ENCODE data around the gene PPIF.

PPIF gene

GRCh38 chr10:79324032-79324695, 23.1 kb upstream of the PPIF start:
- no peak for TF ChIP-seq FOXA1 (IDR thresholded peaks at IDR 0.05)
- TF ChIP-seq FOXM1 (IDR thresholded peaks at IDR 0.05; ENCODE audit: borderline replicate concordance): no peak
- no peak for TF ChIP-seq BHLHE40 (IDR thresholded peaks at IDR 0.05; ENCODE audit: borderline replicate concordance)
- no peak for TF ChIP-seq ELF4 (IDR thresholded peaks at IDR 0.05)
- TF ChIP-seq CTBP1 (IDR thresholded peaks at IDR 0.05; ENCODE audit: borderline replicate concordance): no peak
- no peak for TF ChIP-seq ZNF384 (IDR thresholded peaks at IDR 0.05)
- no peak for TF ChIP-seq TARDBP (IDR thresholded peaks at IDR 0.05)
- ChIA-PET POLR2A (no interaction called here), CTCF (no interaction called here)
- no peak for DNase-seq (ENCODE audit: extremely low spot score)

- POLR2A ChIA-PET: no interaction called here
- CTCF ChIA-PET: no interaction called here
- no peak for TF ChIP-seq ZNF384 (IDR thresholded peaks at IDR 0.05)
- TF ChIP-seq ELF4 (IDR thresholded peaks at IDR 0.05): no peak
- peak; percentile 28; the same call in 1 of the 2 replicates for TF ChIP-seq CTBP1 (IDR thresholded peaks at IDR 0.05; ENCODE audit: borderline replicate concordance)
- TF ChIP-seq FOXA1 (IDR thresholded peaks at IDR 0.05): no peak
- TF ChIP-seq FOXM1 (IDR thresholded peaks at IDR 0.05; ENCODE audit: borderline replicate concordance): no peak
- TF ChIP-seq SP1 (IDR thresholded peaks at IDR 0.05): no peak
- TF ChIP-seq TARDBP (IDR thresholded peaks at IDR 0.05): 0 out of 2 replicates have a peak, but pooled peaks have one; percentile 33
- TF ChIP-seq NFRKB (IDR thresholded peaks at IDR 0.05): no peak
- TF ChIP-seq HDGF (IDR thresholded peaks at IDR 0.05; ENCODE audit: borderline replicate concordance): no peak
- TF ChIP-seq FOXK2 (IDR thresholded peaks at IDR 0.05): no peak
- DNase-seq (ENCODE audit: extremely low spot score): no peak
Observed at GRCh38 chr10:79326361-79327089, 20.7 kb upstream of the PPIF start.

- no peak for DNase-seq (ENCODE audit: extremely low spot score)
- TF ChIP-seq L3MBTL2 (conservative IDR thresholded peaks at IDR 0.05) (no peak), ZNF384 (IDR thresholded peaks at IDR 0.05) (no peak), ARNT (IDR thresholded peaks at IDR 0.05) (no peak), CTBP1 (IDR thresholded peaks at IDR 0.05; ENCODE audit: borderline replicate concordance) (no peak), SP1 (IDR thresholded peaks at IDR 0.05) (no peak), HDGF (IDR thresholded peaks at IDR 0.05; ENCODE audit: borderline replicate concordance) (no peak), NFRKB (IDR thresholded peaks at IDR 0.05) (no peak), LEF1 (IDR thresholded peaks at IDR 0.05; ENCODE audit: borderline replicate concordance) (no peak), BHLHE40 (IDR thresholded peaks at IDR 0.05; ENCODE audit: borderline replicate concordance) (no peak), ELF4 (IDR thresholded peaks at IDR 0.05) (no peak), FOXA1 (IDR thresholded peaks at IDR 0.05) (no peak), FOXK2 (IDR thresholded peaks at IDR 0.05) (no peak), TARDBP (IDR thresholded peaks at IDR 0.05) (no peak), SUZ12 (IDR thresholded peaks at IDR 0.05) (no peak), FOXM1 (IDR thresholded peaks at IDR 0.05; ENCODE audit: borderline replicate concordance) (no peak), PKNOX1 (IDR thresholded peaks at IDR 0.05) (no peak)
- ChIA-PET CTCF (no interaction called here), POLR2A (no interaction called here)
Observed at GRCh38 chr10:79327090-79327457, 20.2 kb upstream of the PPIF start.

- ChIA-PET POLR2A (no interaction called here), CTCF (no interaction called here)
- TF ChIP-seq FOXK2 (IDR thresholded peaks at IDR 0.05) (no peak), LEF1 (IDR thresholded peaks at IDR 0.05; ENCODE audit: borderline replicate concordance) (no peak), NFRKB (IDR thresholded peaks at IDR 0.05) (no peak), CTBP1 (IDR thresholded peaks at IDR 0.05; ENCODE audit: borderline replicate concordance) (no peak), HDGF (IDR thresholded peaks at IDR 0.05; ENCODE audit: borderline replicate concordance) (no peak)
- no peak for DNase-seq (ENCODE audit: extremely low spot score)
Observed at GRCh38 chr10:79328147-79328701, 19.0 kb upstream of the PPIF start.

GRCh38 chr10:79328737-79329504, 18.3 kb upstream of the PPIF start:
- TF ChIP-seq CTBP1 (IDR thresholded peaks at IDR 0.05; ENCODE audit: borderline replicate concordance): no peak
- TF ChIP-seq FOXA1 (IDR thresholded peaks at IDR 0.05): no peak
- TF ChIP-seq BHLHE40 (IDR thresholded peaks at IDR 0.05; ENCODE audit: borderline replicate concordance): no peak
- CTCF ChIA-PET: no interaction called here
- no peak for DNase-seq (ENCODE audit: extremely low spot score)
- POLR2A ChIA-PET: no interaction called here

GRCh38 chr10:79329529-79329928, 17.7 kb upstream of the PPIF start:
- CTCF ChIA-PET: no interaction called here
- POLR2A ChIA-PET: no interaction called here
- DNase-seq (ENCODE audit: extremely low spot score): no peak

GRCh38 chr10:79331226-79331625, 16.0 kb upstream of the PPIF start:
- POLR2A ChIA-PET: no interaction called here
- TF ChIP-seq BHLHE40 (IDR thresholded peaks at IDR 0.05; ENCODE audit: borderline replicate concordance) (no peak), LEF1 (IDR thresholded peaks at IDR 0.05; ENCODE audit: borderline replicate concordance) (no peak), TARDBP (IDR thresholded peaks at IDR 0.05) (no peak), FOXM1 (IDR thresholded peaks at IDR 0.05; ENCODE audit: borderline replicate concordance) (no peak), ZNF384 (IDR thresholded peaks at IDR 0.05) (no peak), L3MBTL2 (conservative IDR thresholded peaks at IDR 0.05) (no peak), PKNOX1 (IDR thresholded peaks at IDR 0.05) (no peak)
- DNase-seq (ENCODE audit: extremely low spot score): no peak
- CTCF ChIA-PET: no interaction called here

More at GRCh38 chr10:79329529-79329928, 17.7 kb upstream of the PPIF start:
- TF ChIP-seq L3MBTL2 (conservative IDR thresholded peaks at IDR 0.05) (no peak), SUZ12 (IDR thresholded peaks at IDR 0.05) (no peak)
